MM.1S (cell line): ENCODE data around the gene SYNE2.

Source experiments
- DNase-seq: peaks from one replicate; pipeline ENCODE4 v3.0.0-alpha.2; 2015
- H2AFZ ChIP-seq: fragments of 300-600 bp; sonication (generic); 2 replicates; pipeline ENCODE4 v1.6.0; 2016; ENCODE audit warnings: antibody characterized with exemption, low read length
- H3F3A ChIP-seq: fragments of 300-600 bp; sonication (generic); 2 replicates; pipeline ENCODE4 v1.6.1; 2016; ENCODE audit warnings: mild to moderate bottlenecking, antibody characterized with exemption, low read length, moderate library complexity, mixed read lengths; ENCODE audit not compliant: insufficient read depth
- H3K27ac ChIP-seq: fragments of 300-600 bp; sonication (generic); 2 replicates; pipeline ENCODE4 v1.5.1; 2016; ENCODE audit warnings: mild to moderate bottlenecking, low read length
- H3K27me3 ChIP-seq: fragments of 300-600 bp; sonication (generic); replicated peaks from 2 replicates; pipeline ENCODE4 v1.6.0; 2016; ENCODE audit warnings: low read length; ENCODE audit not compliant: insufficient read depth
- H3K36me3 ChIP-seq: fragments of 300-600 bp; sonication (generic); replicated peaks from 2 replicates; pipeline ENCODE4 v1.6.1; 2016; ENCODE audit warnings: mild to moderate bottlenecking, low read length, mixed read lengths; ENCODE audit not compliant: insufficient read depth
- H3K4me1 ChIP-seq: fragments of 300-600 bp; sonication (generic); 2 replicates; pipeline ENCODE4 v1.6.1; 2016; ENCODE audit warnings: low read length, mixed read lengths
- H3K4me2 ChIP-seq: fragments of 300-600 bp; sonication (generic); 2 replicates; pipeline ENCODE4 v1.6.0; 2016; ENCODE audit warnings: low read depth, low read length
- H3K4me3 ChIP-seq: fragments of 300-600 bp; sonication (generic); 2 replicates; pipeline ENCODE4 v1.5.1; 2016; ENCODE audit warnings: low read length, mixed read lengths
- H3K79me2 ChIP-seq: fragments of 300-600 bp; sonication (generic); 2 replicates; pipeline ENCODE4 v1.6.1; 2016; ENCODE audit warnings: mixed run types, low read length, mixed read lengths
- H3K9ac ChIP-seq: fragments of 300-600 bp; sonication (generic); 2 replicates; pipeline ENCODE4 v1.6.1; 2016; ENCODE audit warnings: low read length, mixed read lengths
- H3K9me2 ChIP-seq: fragments of 300-600 bp; sonication (generic); replicated peaks from 2 replicates; pipeline ENCODE4 v1.6.1; 2016; ENCODE audit warnings: mild to moderate bottlenecking, low read length, mixed read lengths; ENCODE audit not compliant: insufficient read depth
- H3K9me3 ChIP-seq: fragments of 300-600 bp; sonication (generic); replicated peaks from 2 replicates; pipeline ENCODE4 v1.6.1; 2016; ENCODE audit warnings: mild to moderate bottlenecking, low read length, mixed read lengths; ENCODE audit not compliant: insufficient read depth
- H4K20me1 ChIP-seq: fragments of 300-600 bp; sonication (generic); 2 replicates; pipeline ENCODE4 v1.6.1; 2016; ENCODE audit warnings: mild to moderate bottlenecking, low read length, moderate library complexity, mixed read lengths; ENCODE audit not compliant: insufficient read depth
- EZH2 ChIP-seq: fragments of 300-600 bp; sonication (generic); optimal IDR thresholded peaks from 2 replicates; pipeline ENCODE3; 2017; ENCODE audit warnings: low read depth, mild to moderate bottlenecking, antibody characterized with exemption, low read length, mixed read lengths
- EZH2phosphoT487 ChIP-seq: fragments of 300-600 bp; sonication (generic); IDR thresholded peaks from 2 replicates; pipeline ENCODE4 v1.6.1; 2018; ENCODE audit warnings: antibody characterized with exemption, low read length
- TF ChIP-seq, protein P1 (sequence below): fragments of 300-600 bp; sonication (generic); IDR thresholded peaks from 2 replicates; pipeline ENCODE4 v1.5.1; 2016; ENCODE audit warnings: antibody characterized with exemption, low read length, mixed read lengths

SYNE2 gene

DNA sequence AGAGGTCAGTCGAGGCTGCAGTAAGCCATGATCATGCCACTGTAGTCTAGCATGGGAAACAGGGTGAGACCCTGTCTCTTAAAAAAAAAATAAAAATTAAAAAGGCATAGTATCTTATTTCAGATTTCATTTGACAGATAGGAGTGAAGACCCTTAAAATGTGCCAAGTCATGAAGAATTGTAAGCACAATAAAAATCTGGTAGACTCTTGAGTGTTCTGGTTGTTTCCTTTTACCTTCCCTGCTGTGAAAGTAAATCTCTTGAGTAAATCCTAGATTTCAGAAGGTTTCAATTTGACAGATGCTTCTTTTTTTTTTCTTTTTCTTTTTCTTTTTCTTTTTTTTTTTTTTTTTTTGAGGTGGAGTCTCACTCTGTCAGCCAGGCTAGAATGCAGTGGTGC, 332.4 kb downstream of the SYNE2 start:
- no peak for DNase-seq
- H2AFZ ChIP-seq, result no peak overlapping the region
- H3K9me3 ChIP-seq, result no peaks in the 10 kb centered on the region
- no peaks in the 10 kb centered on the region for H3F3A ChIP-seq
- H3K36me3 ChIP-seq, result no peaks in the 10 kb centered on the region
- TF ChIP-seq EZH2 (no peak), EZH2phosphoT487 (no peak)
- TF ChIP-seq, protein P1, sequence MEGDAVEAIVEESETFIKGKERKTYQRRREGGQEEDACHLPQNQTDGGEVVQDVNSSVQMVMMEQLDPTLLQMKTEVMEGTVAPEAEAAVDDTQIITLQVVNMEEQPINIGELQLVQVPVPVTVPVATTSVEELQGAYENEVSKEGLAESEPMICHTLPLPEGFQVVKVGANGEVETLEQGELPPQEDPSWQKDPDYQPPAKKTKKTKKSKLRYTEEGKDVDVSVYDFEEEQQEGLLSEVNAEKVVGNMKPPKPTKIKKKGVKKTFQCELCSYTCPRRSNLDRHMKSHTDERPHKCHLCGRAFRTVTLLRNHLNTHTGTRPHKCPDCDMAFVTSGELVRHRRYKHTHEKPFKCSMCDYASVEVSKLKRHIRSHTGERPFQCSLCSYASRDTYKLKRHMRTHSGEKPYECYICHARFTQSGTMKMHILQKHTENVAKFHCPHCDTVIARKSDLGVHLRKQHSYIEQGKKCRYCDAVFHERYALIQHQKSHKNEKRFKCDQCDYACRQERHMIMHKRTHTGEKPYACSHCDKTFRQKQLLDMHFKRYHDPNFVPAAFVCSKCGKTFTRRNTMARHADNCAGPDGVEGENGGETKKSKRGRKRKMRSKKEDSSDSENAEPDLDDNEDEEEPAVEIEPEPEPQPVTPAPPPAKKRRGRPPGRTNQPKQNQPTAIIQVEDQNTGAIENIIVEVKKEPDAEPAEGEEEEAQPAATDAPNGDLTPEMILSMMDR, result no peak
- no peaks in the 10 kb centered on the region for H4K20me1 ChIP-seq
- no peak overlapping the region for H3K27ac ChIP-seq
- no peak overlapping the region for H3K9ac ChIP-seq
- H3K27me3 ChIP-seq, result no peaks in the 10 kb centered on the region
- no peaks in the 10 kb centered on the region for H3K79me2 ChIP-seq
- no peaks in the 10 kb centered on the region for H3K9me2 ChIP-seq
- H3K4me3 ChIP-seq, result no peak overlapping the region
- H3K4me1 ChIP-seq, result no peaks in the 10 kb centered on the region
- H3K4me2 ChIP-seq, result no peak overlapping the region

- Histone ChIP-seq H3K27me3 (no peaks in the 10 kb centered on the region), H3K4me3 (no peak overlapping the region), H3K36me3 (no peaks in the 10 kb centered on the region), H2AFZ (no peak overlapping the region), H3K9me2 (no peaks in the 10 kb centered on the region), H4K20me1 (no peaks in the 10 kb centered on the region), H3K9me3 (no peaks in the 10 kb centered on the region), H3K4me1 (no peaks in the 10 kb centered on the region), H3K79me2 (no peaks in the 10 kb centered on the region), H3F3A (no peaks in the 10 kb centered on the region), H3K4me2 (no peak overlapping the region), H3K27ac (no peak overlapping the region), H3K9ac (no peak overlapping the region)
- TF ChIP-seq EZH2, result no peak
- TF ChIP-seq, protein P1, result no peak
- no peak for TF ChIP-seq EZH2phosphoT487
- DNase-seq, result no peak
Observed at GRCh38 chr14:64186231-64187129, 333.7 kb downstream of the SYNE2 start.

GRCh38 chr14:64187331-64187730, 334.5 kb downstream of the SYNE2 start:
- no peaks in the 10 kb centered on the region for H3K36me3 ChIP-seq
- no peak overlapping the region for H3K9ac ChIP-seq
- H4K20me1 ChIP-seq, result no peaks in the 10 kb centered on the region

More at GRCh38 chr14:64187331-64187730, 334.5 kb downstream of the SYNE2 start:
- Histone ChIP-seq H3K27ac (no peak overlapping the region), H3K27me3 (no peaks in the 10 kb centered on the region), H3K9me3 (no peaks in the 10 kb centered on the region), H3K4me1 (no peaks in the 10 kb centered on the region), H3K4me2 (no peak overlapping the region), H3K9me2 (no peaks in the 10 kb centered on the region), H3F3A (no peaks in the 10 kb centered on the region), H2AFZ (no peak overlapping the region), H3K79me2 (no peaks in the 10 kb centered on the region), H3K4me3 (no peak overlapping the region)
- TF ChIP-seq, protein P1, result no peak
- TF ChIP-seq EZH2phosphoT487 (no peak), EZH2 (no peak)
- DNase-seq, result no peak
